SU-DHL-6 (cell line): Measurements from ENCODE around the gene GRIK4.

Experiments used
- EZH2phosphoT487 ChIP-seq: fragments of 200-600 bp; sonication (generic), shearing (Covaris generic); conservative IDR thresholded peaks from 2 replicates; pipeline ENCODE4 v1.6.1; 2018; ENCODE audit warnings: mild to moderate bottlenecking, antibody characterized with exemption, low read length, moderate library complexity, mixed read lengths
- TF ChIP-seq, protein P1 (sequence below): fragments of 200-600 bp; sonication (generic); IDR thresholded peaks from one replicate; pipeline ENCODE4 v1.5.1; 2017; ENCODE audit warnings: antibody characterized with exemption, mild to moderate bottlenecking, low read length, moderate library complexity; ENCODE audit not compliant: insufficient read depth, poor library complexity, severe bottlenecking

DNA sequence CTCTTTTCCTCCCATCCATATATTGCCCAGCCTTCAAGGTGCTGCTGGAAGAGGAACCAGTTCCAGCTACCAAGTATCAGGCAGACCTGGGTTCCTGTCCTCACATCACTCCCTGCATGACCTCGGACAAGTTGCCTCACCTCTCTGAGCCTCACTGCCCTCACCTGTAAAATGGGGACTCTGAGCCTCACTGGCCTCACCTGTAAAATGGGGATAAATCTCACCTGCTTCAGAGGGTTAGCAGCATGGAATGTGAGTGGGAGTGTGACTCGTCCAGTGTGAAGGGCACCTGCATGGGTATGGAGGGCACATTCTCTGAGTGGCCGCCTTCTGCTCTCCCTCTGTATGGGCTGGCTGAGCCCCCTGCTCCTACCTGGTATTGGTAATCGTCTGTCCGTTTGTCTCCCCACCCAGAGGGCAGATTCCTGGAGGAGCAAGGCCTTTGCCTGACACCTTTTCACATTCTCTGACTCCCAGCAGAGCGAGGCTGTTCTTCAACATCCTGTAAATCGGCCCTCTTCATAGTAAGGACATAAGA, 3.7 kb downstream of the GRIK4 start:
- no peak for TF ChIP-seq EZH2phosphoT487
- TF ChIP-seq, protein P1, sequence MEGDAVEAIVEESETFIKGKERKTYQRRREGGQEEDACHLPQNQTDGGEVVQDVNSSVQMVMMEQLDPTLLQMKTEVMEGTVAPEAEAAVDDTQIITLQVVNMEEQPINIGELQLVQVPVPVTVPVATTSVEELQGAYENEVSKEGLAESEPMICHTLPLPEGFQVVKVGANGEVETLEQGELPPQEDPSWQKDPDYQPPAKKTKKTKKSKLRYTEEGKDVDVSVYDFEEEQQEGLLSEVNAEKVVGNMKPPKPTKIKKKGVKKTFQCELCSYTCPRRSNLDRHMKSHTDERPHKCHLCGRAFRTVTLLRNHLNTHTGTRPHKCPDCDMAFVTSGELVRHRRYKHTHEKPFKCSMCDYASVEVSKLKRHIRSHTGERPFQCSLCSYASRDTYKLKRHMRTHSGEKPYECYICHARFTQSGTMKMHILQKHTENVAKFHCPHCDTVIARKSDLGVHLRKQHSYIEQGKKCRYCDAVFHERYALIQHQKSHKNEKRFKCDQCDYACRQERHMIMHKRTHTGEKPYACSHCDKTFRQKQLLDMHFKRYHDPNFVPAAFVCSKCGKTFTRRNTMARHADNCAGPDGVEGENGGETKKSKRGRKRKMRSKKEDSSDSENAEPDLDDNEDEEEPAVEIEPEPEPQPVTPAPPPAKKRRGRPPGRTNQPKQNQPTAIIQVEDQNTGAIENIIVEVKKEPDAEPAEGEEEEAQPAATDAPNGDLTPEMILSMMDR: no peak
